Forelimb muscle (tissue), 1 donor: Measurements from ENCODE around the gene RBMX. TPM values are rescaled to one million over a fixed set of nuclear protein-coding genes. Genes with fewer than 3 reads are reported as not detected.

Source experiments
- DNase-seq: peaks from one replicate; pipeline ENCODE4 v3.0.0-alpha.2; 2013; ENCODE audit warnings: low read depth
- polyA plus RNA-seq: library from polyadenylated mRNA; unstranded; fragments of 120-200 nt; gene quantifications from one replicate; pipeline ENCODE4 v1.2.1, GENCODE V29; 2013; ENCODE audit not compliant: insufficient read length

The RBMX gene
- polyA plus RNA-seq, 1 donor = 194 TPM

DNA sequence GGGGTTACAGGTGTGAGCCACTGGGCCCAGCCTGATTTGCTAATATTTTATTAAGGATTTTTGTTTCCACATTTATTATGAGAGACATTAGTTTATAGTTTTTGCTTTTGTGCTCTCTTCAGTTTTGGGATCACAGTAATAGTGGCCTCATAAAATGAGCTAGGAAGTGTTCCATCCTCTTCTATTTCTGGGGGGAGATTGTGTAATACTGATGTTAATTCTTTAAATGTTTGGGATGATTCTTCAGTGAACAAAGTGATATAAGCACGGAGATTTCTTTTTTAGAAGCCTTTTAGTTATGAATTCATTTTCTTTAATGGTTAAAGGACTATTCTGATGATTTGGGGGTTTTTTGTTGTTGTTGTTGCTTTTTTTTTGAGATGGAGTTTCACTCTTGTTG is 41.3 kb downstream of the RBMX start:
- DNase-seq = no peak

DNA sequence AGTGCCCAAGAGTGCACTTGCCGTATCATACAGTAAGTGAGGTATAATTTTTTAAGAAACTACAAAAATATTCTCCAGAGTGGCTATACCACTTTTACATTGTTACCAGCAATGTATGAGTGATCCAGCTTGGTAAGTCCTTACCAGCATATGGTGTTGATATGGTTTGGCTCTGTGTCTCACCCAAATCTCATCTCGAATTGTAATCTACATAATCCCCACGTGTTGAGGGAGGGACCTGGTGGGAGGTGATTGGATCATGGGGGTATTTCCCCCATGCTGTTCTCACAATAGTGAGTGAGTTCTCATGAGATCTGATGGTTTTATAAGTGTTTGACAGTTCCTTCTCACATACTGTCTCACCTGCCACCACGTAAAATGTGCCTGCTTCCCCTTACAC is 44.8 kb downstream of the RBMX start:
- DNase-seq = no peak

DNA sequence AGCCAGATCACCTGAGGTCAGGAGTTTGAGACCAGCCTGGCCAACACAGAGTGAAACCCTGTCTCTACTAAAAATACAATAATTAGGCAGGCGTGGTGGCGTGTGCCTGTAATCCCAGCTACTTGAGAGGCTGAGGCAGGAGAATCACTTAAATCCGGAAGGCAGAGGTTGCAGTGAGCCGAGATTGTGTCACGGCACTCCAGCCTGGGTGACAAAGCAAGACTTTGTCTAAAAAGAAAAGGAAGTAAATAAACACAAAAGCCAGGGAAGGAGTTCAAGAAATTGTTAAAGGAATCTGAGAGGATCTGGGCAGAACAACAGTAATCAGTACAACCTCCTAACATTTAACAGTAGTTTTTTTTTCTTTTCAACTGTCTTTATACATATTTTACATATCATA is 51.1 kb downstream of the RBMX start:
- no peak for DNase-seq

DNA sequence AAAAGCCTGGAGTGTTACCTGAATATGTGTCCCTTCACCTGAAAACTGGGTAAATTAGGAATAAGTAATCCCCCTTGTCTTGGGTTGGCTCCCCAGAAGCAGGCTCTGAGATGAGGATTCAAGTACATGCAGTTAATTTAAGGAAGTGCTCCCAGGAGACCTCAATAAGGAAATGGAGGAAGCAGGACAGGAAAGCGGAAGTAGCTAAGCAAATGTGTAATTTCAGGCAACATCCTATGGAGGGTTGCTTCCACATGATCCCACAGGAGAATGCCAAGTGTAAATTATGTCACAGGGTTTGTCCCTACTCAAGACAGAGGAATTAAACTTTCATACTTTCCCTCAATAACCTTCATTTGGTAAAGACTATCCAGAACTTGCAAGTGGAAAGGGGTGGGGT is 51.7 kb downstream of the RBMX start:
- DNase-seq = no peak

DNA sequence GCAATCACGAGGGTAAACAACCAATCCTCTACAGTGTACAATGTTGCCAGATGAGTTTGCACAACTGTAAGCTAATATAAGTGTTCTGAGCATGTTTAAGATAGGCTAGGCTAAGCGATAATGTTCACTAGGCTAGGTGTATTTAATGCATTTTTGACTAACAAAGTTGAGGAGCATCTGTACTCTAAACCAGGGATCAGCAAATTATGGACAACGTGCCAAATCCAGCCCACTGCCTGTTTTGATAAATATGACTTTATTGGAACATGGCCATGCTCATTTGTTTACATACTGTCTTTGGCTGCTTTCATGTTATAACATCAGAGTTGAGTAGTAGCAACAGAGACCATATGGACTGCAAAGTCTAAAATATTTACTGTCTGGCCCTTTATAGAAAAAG is 53.5 kb downstream of the RBMX start:
- DNase-seq = no peak

DNA sequence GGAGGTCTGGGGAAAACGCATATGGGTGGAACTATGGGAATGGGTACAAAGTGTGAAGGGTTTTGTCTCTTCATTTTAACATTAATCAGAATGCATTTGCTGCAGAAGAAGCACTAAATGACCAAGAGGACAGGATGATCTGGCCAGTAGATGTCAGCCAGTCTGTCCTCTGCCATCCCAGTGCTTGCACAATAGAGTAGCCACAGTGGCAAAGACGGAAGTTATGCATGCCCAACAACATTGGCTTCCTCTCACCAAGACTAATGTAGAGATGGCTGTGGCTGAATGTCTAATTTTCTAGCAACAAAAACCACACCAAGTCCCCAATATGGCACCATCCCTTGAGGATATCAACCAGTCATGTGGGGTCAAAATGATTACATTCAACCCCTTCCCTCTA is 54.8 kb downstream of the RBMX start:
- no peak for DNase-seq

Other genes starting within 250 kb of the RBMX start
- gene CD40LG, start 232.6 kb downstream of the RBMX start, polyA plus RNA-seq = not detected
- 45.3 TPM for gene ARHGEF6, start 99.8 kb downstream of the RBMX start, polyA plus RNA-seq
- not detected for gene GPR101, start 153.3 kb upstream of the RBMX start, polyA plus RNA-seq